ENCODE measurements around the gene BLVRB. TPM values are rescaled to one million over a fixed set of nuclear protein-coding genes. Genes with fewer than 3 reads are reported as not detected.
A peak's percentile ranks its signal among the peaks of the same experiment; 100 is the strongest.

Gene BLVRB
- total and polyA plus RNA-seq, 2 donors (not counting 3 experiments of a cell fraction or from before 2014, with no cell fraction given), result 30.8 to 113 TPM

- Histone ChIP-seq H3K9me1 (replicated peaks; ENCODE audit: control insufficient read depth, extremely low read depth, insufficient read depth, low read length) (no peaks in the 10 kb centered on the region), H3K9ac (replicated peaks; ENCODE audit: extremely low read depth, insufficient read depth, low read length) (no peak overlapping the region), H3K4me1 (ENCODE audit: control insufficient read depth, extremely low read depth, insufficient read depth, low read length) (peaks cover 2% of the 10 kb centered on the region), H4K20me1 (replicated peaks; ENCODE audit: control insufficient read depth, extremely low read depth, insufficient read depth, low read length) (no peaks in the 10 kb centered on the region), H2AFZ (ENCODE audit: low read depth, low read length) (peak overlapping the region; percentile 85), H3K4me2 (ENCODE audit: insufficient read depth, low read length) (peak overlapping the region; percentile 28), H3K27me3 (ENCODE audit: control insufficient read depth in 2 of 2, insufficient read depth in 2 of 2, low read length in 2 of 2) (no peaks in the 10 kb centered on the region), H3K4me3 (replicated peaks in 1 of 3; ENCODE audit: insufficient read depth in 1 of 3, low read depth in 1 of 3, low read length in 3 of 3) (no peak overlapping the region), H3K9me3 (replicated peaks; ENCODE audit: control insufficient read depth, insufficient read depth, low read length) (no peaks in the 10 kb centered on the region), H3K36me3 (ENCODE audit: control insufficient read depth in 2 of 2, extremely low read depth in 1 of 2, insufficient read depth in 2 of 2, low read length in 2 of 2) (no peaks in the 10 kb centered on the region), H3K79me2 (ENCODE audit: control insufficient read depth, insufficient read depth, low read length) (no peaks in the 10 kb centered on the region), H3K27ac (ENCODE audit: insufficient read depth, low read depth, low read length) (no peak overlapping the region)
- intact Hi-C loops (cut with micrococcal nuclease), result no loop called here
- no peak for TF ChIP-seq CTCF (IDR thresholded peaks at IDR 0.05; ENCODE audit: extremely low read depth in 1 of 2, insufficient read depth in 1 of 2, low read depth in 1 of 2, low read length in 2 of 2)
- TF ChIP-seq JUN (IDR thresholded peaks at IDR 0.05; ENCODE audit: borderline replicate concordance, insufficient read depth, insufficient read length, low read depth), result no peak
- no peak for TF ChIP-seq MYC (IDR thresholded peaks at IDR 0.05; ENCODE audit: low read depth, low read length)
- FAIRE-seq (peak; percentile 55), DNase-seq (ENCODE audit: low read depth, low spot score) (peak; percentile 25)
- no TSS peak for BruUV-seq (replicated peaks)
- POLR2A ChIA-PET, result no interaction called here
- dilution Hi-C loops (cut with MboI; ENCODE audit: extremely low pct_ligation_motif_present, low sequenced_read_pairs), result no loop called here
- CTCF ChIA-PET, result no interaction called here
Observed at GRCh38 chr19:40398417-40399131, 67.0 kb downstream of the BLVRB start.

Small RNA genes lying within 50 kb of the gene (small RNA-seq; reads per million reads assigned to genes)
- gene RF00017 (ENCODE audit: insufficient read depth, insufficient read length, low read depth, low replicate concordance), result not detected

Other genes starting within 250 kb of the BLVRB start
- gene TTC9B, start 247.4 kb downstream of the BLVRB start, total RNA-seq, result not detected in 2 replicates
- not detected in 2 replicates for gene TTC9B, start 247.4 kb downstream of the BLVRB start, polyA plus RNA-seq
- gene CCNP, start 239.1 kb downstream of the BLVRB start, total RNA-seq, result not detected in 2 replicates
- 0.10 TPM in 1 of 2 replicates, not detected in the other for gene CCNP, start 239.1 kb downstream of the BLVRB start, polyA plus RNA-seq
- gene AKT2, start 180.4 kb downstream of the BLVRB start, total RNA-seq, result 65.2 and 70.1 TPM in 2 replicates
- gene AKT2, start 180.4 kb downstream of the BLVRB start, polyA plus RNA-seq, result 69.8 and 88.6 TPM in 2 replicates
- gene C19orf47, start 117.3 kb downstream of the BLVRB start, total RNA-seq, result 16.4 and 17.3 TPM in 2 replicates
- gene C19orf47, start 117.3 kb downstream of the BLVRB start, polyA plus RNA-seq, result 27.0 and 29.2 TPM in 2 replicates
- gene PLD3, start 117.0 kb downstream of the BLVRB start, total RNA-seq, result 166 and 172 TPM in 2 replicates
- 479 and 620 TPM in 2 replicates for gene PLD3, start 117.0 kb downstream of the BLVRB start, polyA plus RNA-seq
- not detected in 2 replicates for gene HIPK4, start 75.6 kb downstream of the BLVRB start, total RNA-seq
- 0.12 and 0.19 TPM in 2 replicates for gene HIPK4, start 75.6 kb downstream of the BLVRB start, polyA plus RNA-seq
- 1.3 and 1.7 TPM in 2 replicates for gene PRX, start 52.4 kb downstream of the BLVRB start, total RNA-seq
- 0.43 and 0.80 TPM in 2 replicates for gene PRX, start 52.4 kb downstream of the BLVRB start, polyA plus RNA-seq
- gene SERTAD1, start 39.8 kb downstream of the BLVRB start, total RNA-seq, result 8.8 and 10.0 TPM in 2 replicates
- 15.3 and 16.9 TPM in 2 replicates for gene SERTAD1, start 39.8 kb downstream of the BLVRB start, polyA plus RNA-seq
- gene SERTAD3, start 21.4 kb downstream of the BLVRB start, total RNA-seq, result 29.9 and 32.0 TPM in 2 replicates
- 13.3 and 17.7 TPM in 2 replicates for gene SERTAD3, start 21.4 kb downstream of the BLVRB start, polyA plus RNA-seq
- gene SPTBN4, start 1.3 kb upstream of the BLVRB start, total RNA-seq, result not detected in 2 replicates
- gene SPTBN4, start 1.3 kb upstream of the BLVRB start, polyA plus RNA-seq, result 0.03 and 0.33 TPM in 2 replicates
- gene SHKBP1, start 111.1 kb upstream of the BLVRB start, total RNA-seq, result 100 and 106 TPM in 2 replicates
- 113 and 171 TPM in 2 replicates for gene SHKBP1, start 111.1 kb upstream of the BLVRB start, polyA plus RNA-seq
- gene LTBP4, start 135.6 kb upstream of the BLVRB start, total RNA-seq, result 38.0 and 67.4 TPM in 2 replicates
- 25.9 and 31.4 TPM in 2 replicates for gene LTBP4, start 135.6 kb upstream of the BLVRB start, polyA plus RNA-seq
- 46.7 and 47.4 TPM in 2 replicates for gene NUMBL, start 224.9 kb upstream of the BLVRB start, total RNA-seq
- gene NUMBL, start 224.9 kb upstream of the BLVRB start, polyA plus RNA-seq, result 21.5 and 31.5 TPM in 2 replicates